NAMALWA (cell line): ENCODE data around the gene TMEM176A.
A peak's percentile ranks its signal among the peaks of the same experiment; 100 is the strongest.

Source experiments
- DNase-seq: peaks from one replicate; pipeline ENCODE4 v3.0.0-alpha.2; 2015; ENCODE audit warnings: low spot score

Gene TMEM176A

DNA sequence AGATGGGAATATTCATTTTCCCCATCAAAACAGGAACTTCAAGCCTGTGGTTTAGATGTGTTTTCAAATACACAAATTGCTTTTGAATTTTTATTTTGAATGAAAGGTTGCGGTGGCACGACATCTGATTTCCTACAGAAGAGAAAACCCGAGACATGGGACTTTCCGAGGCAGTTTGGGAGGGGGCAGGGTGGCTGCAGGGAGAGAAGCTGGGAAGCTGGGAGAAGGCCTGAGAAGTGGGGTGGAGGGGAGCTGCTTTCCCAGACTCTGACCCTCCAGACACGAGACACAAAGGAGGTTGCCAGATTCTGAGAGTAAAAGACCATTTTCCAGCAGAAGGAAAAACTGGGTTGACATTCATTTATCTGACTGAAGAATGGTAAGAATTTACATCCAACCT is 19.6 kb downstream of the TMEM176A start:
- DNase-seq: no peak

DNA sequence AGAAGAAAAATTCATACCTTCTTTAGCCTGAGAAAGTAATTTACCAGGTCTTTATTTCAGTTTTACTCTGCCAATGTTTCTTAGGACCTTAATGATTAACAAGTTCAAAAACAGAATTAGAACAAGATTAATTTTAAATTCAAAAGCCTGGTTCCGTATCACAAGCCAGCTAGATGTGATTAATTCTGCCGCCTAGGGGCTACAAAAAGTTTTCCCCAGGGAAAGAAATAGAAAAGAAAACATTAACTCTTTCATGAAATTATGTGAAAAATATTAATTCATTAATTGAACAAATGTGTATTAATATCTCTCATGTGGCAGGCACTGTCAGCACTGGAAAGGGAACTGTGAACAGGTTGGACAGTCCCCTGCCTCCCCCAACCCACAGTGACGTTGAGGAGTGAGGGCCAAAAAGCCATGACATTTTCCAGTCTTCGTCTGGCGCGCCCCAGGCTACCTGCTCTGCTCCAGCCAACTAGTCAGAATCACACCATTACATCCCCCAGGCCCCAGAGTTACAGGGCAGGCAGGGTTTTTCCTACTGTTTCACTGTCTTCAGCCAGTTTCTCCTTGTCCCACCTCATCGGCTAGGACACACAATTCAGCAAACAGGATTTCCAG is 20.1 kb downstream of the TMEM176A start:
- no peak for DNase-seq

DNA sequence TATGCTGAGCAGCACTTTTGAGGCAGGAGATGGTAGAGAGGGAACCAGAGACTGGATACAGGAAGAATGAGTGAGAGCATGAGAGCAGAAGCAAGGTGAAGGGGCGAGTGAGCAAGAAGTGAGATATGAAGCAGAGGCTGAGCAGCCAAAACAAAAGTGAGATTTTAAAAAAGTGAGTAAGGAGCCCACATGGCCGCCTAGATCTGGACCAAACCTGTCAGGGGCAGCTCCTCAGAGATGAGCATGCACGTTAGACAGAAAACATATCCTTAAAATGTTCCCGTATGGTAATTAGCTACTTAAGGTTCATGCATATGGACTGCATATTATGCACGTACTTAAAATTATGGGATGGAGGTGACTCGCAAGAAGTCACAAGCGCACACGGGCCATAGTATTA is 22.5 kb downstream of the TMEM176A start:
- no peak for DNase-seq

DNA sequence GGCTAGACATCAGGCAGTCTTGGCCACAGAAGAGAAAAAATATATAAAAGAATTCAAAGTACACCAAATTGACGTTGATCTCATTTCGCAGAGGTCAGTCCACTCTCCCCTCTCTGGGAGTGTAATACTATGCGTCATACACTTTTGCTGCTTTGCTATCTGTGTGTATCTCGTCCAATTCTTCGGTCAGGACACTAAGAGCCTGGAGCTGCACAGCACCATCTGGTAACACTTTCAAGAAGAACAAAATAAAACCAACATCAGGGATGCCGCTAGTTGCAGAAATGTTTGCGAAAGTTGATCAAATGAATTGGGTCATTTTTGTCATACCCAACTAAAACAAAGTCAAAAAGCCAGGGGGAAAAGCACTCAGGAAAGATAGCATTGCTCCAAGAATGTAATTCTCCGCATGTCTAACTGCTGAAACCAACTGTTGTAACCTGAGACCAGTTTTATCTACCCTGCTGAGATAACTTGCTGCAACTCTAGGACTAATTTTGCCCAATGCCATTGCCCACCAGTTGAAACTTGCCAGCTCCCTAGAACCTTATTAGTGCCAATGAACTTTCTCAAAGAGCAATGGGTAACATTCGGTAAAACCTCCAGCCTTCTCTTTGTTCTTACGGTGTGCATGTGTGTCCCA is 23.0 kb downstream of the TMEM176A start:
- no peak for DNase-seq

DNA sequence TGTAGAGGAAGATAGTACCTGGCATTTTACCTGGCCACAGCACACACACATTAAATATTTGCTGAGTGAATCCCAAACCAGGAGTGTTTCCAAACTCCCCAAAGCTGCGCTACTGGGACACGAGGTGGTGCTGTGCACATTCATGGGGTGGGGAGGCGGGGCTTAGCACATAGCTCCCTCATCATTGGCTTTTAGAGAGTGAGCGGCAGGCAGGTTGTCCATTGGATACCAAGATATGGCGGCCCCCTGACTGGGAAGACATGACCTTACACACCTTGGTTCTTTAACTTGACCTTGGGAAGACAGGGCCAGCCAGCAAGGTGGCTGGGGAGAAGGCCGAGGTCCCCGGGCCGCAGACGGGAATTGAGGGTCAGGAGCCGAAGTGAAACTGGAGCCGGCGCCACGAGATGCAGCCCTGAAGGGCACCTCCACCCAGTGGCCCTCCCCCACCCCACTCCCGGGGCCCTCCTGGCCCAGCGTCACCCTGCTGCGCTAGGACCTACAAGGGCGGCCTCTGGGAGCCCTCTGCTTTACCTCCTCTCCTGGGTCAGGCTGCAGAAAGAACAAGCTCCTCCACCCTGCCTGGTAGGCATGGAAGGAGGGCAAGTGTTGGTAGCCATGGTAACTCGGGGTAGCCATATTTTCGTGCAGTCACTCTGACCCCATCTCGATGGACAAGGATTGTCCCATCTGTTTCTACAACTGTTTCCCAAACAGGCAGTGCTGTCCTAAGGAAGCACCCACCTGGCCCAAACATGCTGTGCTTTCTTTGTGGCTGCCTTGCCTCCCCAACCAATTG is 24.0 kb downstream of the TMEM176A start:
- DNase-seq: peak; percentile 14

DNA sequence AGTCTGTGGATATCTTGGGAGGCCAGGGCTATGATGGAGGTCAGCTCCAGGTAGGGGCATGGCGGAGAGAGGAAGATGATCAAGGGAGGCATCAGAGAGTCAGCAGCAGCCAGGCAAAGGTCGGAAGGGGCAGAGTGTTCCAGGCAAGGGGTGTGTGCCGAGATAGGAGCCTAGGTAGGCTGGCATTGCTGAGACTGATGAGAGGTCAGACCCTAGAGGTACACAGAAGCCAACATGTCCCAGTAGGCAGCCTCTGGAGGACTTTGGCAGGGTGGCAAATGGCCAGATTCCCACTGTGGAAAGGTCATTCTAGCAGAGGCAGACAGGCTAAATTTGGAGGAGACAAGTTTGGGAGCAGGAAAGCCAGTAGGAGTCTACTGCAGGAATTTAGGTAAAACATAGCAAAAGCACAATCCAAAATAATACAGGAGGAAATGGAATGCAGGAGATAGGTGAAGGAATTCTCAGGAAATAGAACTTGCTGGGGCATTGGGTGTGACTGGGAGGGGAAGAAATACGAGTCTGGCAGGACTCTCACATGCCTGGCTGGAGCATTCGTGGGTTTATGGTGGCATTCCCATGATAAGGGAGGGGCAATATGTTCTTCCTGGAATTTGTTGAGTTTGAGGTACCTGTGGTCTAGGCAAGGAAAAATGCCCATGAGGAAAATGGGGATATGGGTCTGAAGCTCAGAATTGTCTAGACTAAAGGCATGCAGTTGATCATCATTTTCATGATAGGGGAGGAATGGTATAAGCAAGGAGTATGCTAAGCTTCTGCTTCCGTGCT is 25.7 kb downstream of the TMEM176A start:
- DNase-seq: no peak

DNA sequence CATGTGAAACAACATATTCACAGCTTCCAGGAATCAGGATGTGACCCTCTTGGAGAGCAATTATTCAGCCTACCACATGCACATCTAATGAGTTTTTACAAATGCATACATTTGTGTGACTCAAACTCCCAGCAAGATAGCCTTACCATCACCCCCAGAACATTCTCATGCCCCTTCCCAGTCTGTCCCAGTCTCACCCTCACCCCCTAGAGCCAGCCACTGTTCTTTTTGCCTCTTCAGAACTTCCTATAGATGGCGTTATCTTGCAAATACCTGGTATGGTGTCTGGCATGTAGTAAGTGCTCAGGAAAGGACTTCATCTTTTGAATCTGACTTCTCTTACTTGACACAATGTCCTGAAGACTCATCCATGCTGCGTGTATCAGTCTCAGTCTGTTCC is 27.8 kb downstream of the TMEM176A start:
- DNase-seq: no peak

DNA sequence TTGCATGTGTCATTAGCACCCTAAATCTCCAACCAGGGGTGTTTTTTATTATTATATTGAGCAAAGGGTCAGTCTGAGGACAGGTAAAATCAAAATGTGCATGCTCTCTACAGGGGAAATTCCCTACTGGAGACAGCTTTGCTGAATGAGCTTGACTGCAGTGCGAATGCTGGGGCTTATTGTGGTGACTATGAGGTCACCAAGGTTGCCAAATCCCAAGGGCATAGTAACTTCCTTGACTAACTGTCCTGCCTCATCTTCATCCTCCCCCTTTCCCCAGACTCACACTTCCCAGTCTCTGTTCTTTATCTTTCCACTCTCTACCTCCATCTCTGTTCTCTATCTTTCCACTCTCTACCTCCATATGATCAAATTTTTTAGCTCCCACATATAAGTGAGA is 28.9 kb downstream of the TMEM176A start:
- DNase-seq: no peak

DNA sequence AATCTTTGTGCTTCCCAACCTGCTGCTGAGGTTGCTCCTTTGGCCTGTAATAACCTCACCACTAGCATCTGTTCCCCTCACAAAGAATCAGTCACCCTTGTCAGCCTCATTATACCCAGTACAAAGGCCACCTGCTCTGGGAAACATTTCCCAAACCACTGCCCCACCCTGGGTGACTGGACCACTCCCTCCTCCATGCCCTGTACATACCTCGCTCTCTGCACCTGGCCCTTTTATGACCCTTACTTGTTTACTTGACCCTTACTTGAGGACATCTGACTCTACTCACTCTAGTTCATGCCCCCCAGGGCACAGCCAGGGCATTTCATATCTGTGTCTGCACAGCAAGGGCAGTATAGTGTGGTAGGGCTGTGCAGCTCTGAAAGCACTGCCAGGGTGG is 30.4 kb downstream of the TMEM176A start:
- no peak for DNase-seq

DNA sequence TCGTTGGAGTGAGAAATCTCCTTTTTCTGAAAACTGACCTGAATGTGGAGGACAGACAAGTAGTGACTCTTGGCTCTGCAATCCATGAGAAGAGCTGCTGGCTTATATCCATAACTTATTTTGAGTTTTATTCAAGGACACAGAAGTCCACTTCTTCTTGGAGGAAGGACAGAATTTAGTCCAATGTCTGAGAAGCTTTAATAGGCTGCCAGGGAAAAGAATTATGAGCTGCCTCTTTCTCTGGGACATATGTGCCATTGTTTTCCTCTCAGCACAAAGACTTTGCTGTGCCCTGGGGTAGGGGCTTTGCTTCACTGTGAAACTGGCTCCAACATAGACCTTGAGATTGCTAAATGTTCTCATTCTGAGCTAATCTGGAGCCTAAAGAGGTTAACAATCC is 31.3 kb downstream of the TMEM176A start:
- no peak for DNase-seq

DNA sequence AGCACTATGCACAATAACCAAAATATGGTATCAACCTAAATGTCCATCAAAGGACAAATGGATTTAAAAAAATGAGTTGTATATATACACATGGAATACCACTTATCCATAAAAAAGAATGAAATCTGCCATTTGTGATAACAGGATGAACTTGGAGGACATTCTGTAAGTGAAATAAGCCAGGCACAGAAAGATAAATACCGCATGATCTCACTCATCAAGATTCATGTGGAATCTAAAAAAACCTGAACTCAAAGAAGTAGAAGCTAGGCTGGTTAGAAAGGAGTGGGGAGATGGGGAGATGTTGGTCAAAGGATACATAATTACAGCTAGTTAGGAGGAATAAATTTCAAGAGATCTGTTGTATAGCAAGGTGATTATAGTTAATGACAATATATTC is 34.5 kb downstream of the TMEM176A start:
- DNase-seq: no peak

DNA sequence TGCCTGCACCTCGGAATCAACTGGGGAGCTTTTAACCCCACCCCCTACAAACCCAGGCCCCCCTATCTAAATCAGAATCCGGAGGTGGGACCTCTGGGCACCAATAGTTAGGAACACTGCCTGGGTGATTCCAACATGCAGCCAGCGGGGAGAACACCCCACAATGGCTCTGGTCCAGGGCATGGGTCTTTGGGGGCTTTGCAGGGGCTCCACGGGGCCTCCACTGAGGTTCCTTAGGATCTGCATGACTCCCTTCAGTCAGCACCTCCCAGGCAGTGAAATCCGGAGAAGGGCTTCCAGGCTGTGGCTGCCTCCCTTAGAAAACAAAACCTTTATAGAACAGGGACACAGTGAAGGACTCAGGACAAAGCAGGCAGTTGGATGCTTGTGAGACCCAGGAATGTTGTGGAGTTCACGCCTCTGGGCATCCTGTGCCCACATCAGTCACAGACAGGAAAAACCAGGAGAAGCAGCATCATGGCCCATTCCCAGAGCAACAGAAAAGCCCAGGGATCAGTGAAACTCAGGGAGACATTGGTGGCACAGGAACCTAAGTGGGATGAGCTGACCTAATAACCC is 35.2 kb downstream of the TMEM176A start:
- no peak for DNase-seq

DNA sequence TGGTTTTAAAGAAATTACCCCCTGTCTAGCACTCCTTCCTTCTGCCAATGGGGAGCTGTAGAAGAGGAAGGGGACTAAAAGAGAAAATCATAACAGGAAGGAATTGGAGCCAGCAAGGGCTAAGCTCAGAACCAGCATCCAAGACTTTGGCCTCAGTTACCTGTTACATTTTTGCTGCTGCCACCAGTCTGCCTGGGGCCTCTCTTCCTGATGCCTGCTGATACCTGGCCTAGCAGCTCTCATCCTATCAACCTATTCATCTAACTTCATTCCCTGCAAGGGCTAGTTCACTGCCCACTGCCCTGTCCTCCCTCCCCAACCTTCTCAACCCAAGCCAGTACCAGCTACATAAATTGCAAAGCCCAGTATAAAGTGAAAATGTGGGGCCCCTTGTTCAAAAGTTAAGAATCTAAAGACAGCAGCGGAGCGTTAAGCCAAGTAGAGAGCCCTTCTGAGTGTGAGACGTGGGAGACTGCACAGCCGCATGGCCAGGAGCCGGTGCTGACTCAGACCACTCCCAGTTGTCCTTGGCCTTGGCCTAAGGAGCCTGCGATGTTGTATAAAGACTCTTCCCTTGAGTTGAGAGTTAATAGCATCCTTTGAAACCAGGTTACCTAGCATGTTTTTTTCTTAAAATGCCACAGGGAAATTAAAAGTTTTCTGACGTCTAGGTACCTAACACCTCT is 38.5 kb downstream of the TMEM176A start:
- DNase-seq: no peak

DNA sequence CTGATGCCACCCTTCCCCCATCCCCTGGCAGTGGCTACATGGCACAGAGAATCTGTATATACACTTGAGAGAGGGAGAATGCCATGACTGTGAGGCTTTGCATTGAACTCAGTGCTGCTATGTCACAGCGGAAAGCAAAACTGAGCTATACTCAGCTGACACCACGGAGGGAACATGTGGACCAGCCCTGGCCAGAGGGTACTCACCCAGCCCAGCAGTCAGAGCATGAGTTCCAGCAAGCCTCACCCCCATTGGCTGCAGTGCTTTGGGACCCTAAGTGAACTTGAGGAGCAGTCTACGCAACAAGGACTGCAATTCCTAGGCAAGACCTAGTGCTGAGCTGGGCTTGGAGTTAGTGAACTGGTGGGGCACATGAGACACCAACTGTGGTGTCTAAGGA is 41.4 kb downstream of the TMEM176A start:
- DNase-seq: no peak

DNA sequence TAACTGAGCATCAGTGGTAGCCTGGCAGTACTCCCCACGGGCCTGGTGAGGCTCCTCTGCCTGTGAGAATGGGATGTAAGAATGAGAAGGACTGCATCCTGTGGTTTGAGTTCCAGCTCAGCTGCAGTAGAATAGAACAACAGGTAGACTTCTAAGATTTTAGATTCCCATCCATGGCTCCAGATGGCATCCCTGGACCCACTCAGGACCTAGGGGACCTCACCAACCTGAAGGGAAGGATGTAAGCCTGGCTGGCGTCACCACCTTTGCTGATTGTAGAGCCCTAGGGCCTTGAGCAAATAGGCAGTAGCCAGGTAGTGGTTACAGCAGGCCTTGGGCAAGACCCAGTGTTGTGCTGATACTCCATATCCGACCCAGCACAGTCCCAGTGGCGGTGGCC is 42.1 kb downstream of the TMEM176A start:
- DNase-seq: no peak

DNA sequence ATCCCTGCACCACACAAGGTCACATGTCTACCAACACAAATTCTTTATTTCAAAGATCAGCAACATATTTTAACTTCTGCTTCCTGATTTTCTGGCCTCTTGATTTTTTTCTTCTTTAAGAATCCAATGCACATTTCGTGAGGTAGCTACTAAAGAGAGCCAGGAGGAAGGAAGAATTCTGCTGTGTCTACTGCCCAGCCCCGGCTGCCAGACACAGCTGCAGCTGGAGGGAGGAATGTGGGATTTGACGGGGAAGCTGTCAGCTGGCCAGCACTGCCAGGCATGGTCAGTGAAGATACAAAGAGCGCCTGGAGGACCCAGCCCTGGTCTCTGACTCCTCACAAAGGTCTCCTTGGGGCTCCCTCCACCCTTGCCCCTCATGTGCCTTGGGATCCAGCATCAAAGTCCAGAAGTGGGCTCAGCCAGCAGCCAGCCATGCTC is 44.9 kb downstream of the TMEM176A start:
- DNase-seq: no peak

DNA sequence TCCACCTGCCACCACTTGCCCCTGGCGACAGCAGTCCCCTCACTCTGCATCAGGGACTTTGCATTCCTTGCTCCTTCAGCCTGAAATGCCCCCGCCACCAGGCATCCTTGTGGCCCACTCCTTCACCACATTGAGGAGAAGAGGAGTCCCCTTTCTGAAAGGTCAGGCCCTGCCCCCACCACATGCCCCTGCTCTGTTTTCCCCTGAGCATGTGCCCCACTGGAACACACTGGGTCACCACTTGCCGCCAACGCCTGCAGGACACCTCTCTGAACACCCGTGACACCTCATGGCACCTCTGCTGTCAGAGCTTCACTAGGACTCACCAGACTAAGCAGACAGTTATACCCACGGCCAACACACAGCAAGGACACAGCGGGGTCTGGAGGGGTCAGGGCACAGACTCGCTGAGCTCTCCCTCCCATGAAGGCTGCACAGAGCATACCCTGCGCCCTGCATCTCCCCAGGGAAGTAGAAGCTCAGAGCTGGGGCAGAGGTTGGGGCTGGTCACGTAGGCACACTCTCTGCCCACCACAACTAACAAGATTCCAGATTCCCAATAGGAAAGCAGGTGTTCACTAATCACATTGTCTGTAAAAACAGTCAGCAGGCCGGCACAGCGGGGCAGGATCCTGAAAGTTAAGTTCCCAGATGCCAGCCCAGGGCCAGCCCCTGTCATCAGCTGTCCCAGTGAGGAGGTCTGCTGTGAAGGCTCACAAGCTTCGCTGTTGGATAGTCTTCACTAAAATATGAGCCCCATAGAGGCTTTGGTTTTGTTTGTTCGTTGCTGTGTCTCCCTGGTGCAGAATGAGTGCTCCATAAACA is 45.9 kb downstream of the TMEM176A start:
- DNase-seq: no peak

DNA sequence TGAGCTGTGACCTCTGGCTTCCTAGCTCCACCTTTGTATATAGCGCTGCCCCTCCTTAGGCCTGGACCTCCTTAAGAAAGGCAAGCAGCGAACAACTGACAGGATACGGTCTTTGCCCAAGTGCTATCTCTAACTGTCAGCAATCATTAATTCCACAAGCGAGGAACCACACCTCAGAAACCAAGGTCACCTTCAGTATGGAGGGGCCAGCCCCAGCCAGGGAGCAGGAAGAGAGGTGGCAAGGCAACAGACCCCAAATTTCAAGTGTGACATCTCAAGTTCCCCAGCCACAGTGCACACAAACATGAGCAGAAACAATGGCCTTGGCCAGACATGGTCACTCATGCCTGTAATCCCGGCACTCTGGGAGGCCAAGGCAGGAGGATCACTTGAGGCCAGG is 47.0 kb downstream of the TMEM176A start:
- DNase-seq: no peak

DNA sequence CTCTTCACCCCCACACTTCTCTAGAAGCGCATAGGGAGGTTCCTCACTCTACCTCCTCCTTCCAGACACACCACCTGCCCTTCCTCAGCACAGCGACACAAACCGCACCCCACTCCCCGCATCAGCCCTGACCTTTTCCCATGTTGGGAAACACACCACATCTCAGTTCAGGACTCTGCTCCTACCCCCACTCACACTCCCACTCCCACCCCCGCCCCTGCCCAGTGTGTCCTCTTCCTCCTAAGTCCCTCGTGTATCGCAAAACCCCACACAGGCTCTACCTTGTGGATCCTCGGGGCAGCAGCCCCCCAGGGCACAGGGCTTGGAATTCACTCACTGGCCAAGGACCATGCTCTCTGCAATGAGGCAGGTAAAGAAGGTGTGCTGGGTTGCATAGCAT is 47.5 kb downstream of the TMEM176A start:
- no peak for DNase-seq

DNA sequence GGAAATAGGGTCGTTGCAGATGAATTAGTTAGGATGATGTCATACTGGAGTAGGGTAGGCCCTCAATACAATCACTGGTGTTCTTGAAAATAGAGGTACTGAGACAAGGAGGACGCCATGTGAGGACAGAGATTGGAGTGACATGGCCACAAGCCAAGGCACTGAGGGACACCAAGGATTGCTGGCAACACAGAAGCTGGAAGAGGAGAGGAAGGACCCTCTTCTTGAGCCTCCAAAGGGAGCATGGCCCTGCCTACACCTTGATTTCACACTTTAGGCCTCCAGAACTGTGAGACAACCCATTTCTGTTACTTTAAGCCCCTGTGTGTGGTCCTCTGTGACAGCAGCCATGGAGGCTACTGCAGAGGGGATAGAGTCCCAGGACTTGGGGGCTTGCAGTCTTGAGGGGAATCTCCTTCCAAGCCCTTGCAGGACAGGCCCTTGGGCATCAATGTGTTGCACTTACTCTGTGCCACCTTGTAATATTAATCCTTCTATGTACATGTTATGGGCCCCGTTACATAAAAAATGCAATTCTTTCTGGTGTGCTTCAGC is 48.1 kb downstream of the TMEM176A start:
- no peak for DNase-seq
